Upper lobe of right lung (tissue), 1 donor: ENCODE results near the gene BICC1. TPM values are rescaled to one million over a fixed set of nuclear protein-coding genes. Genes with fewer than 3 reads are reported as not detected.

ENCODE experiments used
- ATAC-seq: fragments of 200-7000 bp; cut with Tn5 transposase; one replicate; pipeline ENCODE4 v1.9.1; 2020; ENCODE audit warnings: mild to moderate bottlenecking, moderate library complexity
- DNase-seq: peaks from one replicate; pipeline ENCODE4 v3.0.0-alpha.2; 2020
- H3K27ac ChIP-seq: fragments of 200-600 bp; one replicate; pipeline ENCODE4 v1.8.0; 2022
- H3K27me3 ChIP-seq: fragments of 200-600 bp; one replicate; pipeline ENCODE4 v1.8.0; 2022; ENCODE audit warnings: mild to moderate bottlenecking
- H3K36me3 ChIP-seq: fragments of 200-600 bp; one replicate; pipeline ENCODE4 v1.8.0; 2022
- H3K4me1 ChIP-seq: fragments of 200-600 bp; one replicate; pipeline ENCODE4 v1.8.0; 2022
- H3K4me3 ChIP-seq: fragments of 200-600 bp; one replicate; pipeline ENCODE4 v1.8.0; 2022; ENCODE audit warnings: mild to moderate bottlenecking
- H3K9me3 ChIP-seq: fragments of 200-600 bp; one replicate; pipeline ENCODE4 v1.8.0; 2022
- CTCF ChIP-seq: fragments of 200-600 bp; IDR thresholded peaks from one replicate; pipeline ENCODE4 v1.8.0; 2022; ENCODE audit warnings: antibody characterized with exemption
- intact Hi-C: fragments of 100-400 bp; cut with DNase I; formaldehyde crosslinking; loops from one replicate; pipeline ENCODE4 v1.11.0; 2022
- total RNA-seq: library from RNA; stranded (reverse); fragmentation: NEBNext Ultra II Directional; extraction: Animal tissue kit (Norgen Biotek cat#: 25700); gene quantifications from one replicate; pipeline ENCODE4 v1.2.1, GENCODE V29; 2021
- donor health status: DM: no; HTN: yes; CAD: no; lungs with severe emphysema.

BICC1 gene
- total RNA-seq, 1 donor from 2014 or later: 9.2 TPM

- H3K27ac ChIP-seq: no peak overlapping the region
- no peak for ATAC-seq
- H3K36me3 ChIP-seq: no peaks in the 10 kb centered on the region
- H3K4me3 ChIP-seq: no peak overlapping the region
- H3K4me1 ChIP-seq: peaks cover 10% of the 10 kb centered on the region
- TF ChIP-seq CTCF: no peak
- intact Hi-C loops: no loop called here
- DNase-seq: no peak
- no peaks in the 10 kb centered on the region for H3K27me3 ChIP-seq
- H3K9me3 ChIP-seq: no peaks in the 10 kb centered on the region
These were observed 264.1 kb downstream of the BICC1 start for GRCh38 chr10:58776568-58777318.

- intact Hi-C loops: no loop called here
- H3K4me3 ChIP-seq: no peak overlapping the region
- DNase-seq (no peak), ATAC-seq (no peak)
- H3K27ac ChIP-seq: no peak overlapping the region
- TF ChIP-seq CTCF: no peak
- peaks cover 13% of the 10 kb centered on the region for H3K4me1 ChIP-seq
- H3K9me3 ChIP-seq: no peaks in the 10 kb centered on the region
- H3K27me3 ChIP-seq: no peaks in the 10 kb centered on the region
- H3K36me3 ChIP-seq: no peaks in the 10 kb centered on the region
These were observed 266.3 kb downstream of the BICC1 start for GRCh38 chr10:58778966-58779365.

- Histone ChIP-seq H3K9me3 (no peaks in the 10 kb centered on the region), H3K36me3 (no peaks in the 10 kb centered on the region), H3K27me3 (no peaks in the 10 kb centered on the region), H3K27ac (no peak overlapping the region), H3K4me3 (no peak overlapping the region), H3K4me1 (peaks cover 19% of the 10 kb centered on the region)
- ATAC-seq: no peak
- no peak for TF ChIP-seq CTCF
- DNase-seq: no peak
- intact Hi-C loops: no loop called here
These were observed 266.9 kb downstream of the BICC1 start for GRCh38 chr10:58779594-58779993.

GRCh38 chr10:58780476-58780875, 267.8 kb downstream of the BICC1 start:
- ATAC-seq (no peak), DNase-seq (no peak)
- Histone ChIP-seq H3K9me3 (no peaks in the 10 kb centered on the region), H3K27me3 (no peaks in the 10 kb centered on the region), H3K4me1 (peaks cover 20% of the 10 kb centered on the region), H3K27ac (no peak overlapping the region), H3K36me3 (no peaks in the 10 kb centered on the region), H3K4me3 (no peak overlapping the region)
- intact Hi-C loops: no loop called here
- TF ChIP-seq CTCF: no peak

- H3K27ac ChIP-seq: no peak overlapping the region
- peaks cover 15% of the 10 kb centered on the region for H3K4me1 ChIP-seq
- intact Hi-C loops: no loop called here
- ATAC-seq: peak; percentile 41
- no peak overlapping the region for H3K4me3 ChIP-seq
- no peaks in the 10 kb centered on the region for H3K27me3 ChIP-seq
- DNase-seq: no peak
- no peaks in the 10 kb centered on the region for H3K9me3 ChIP-seq
- peak; percentile 63 for TF ChIP-seq CTCF
- H3K36me3 ChIP-seq: no peaks in the 10 kb centered on the region
These were observed 269.3 kb downstream of the BICC1 start for GRCh38 chr10:58781873-58782488.
